Renal pelvis (tissue), 4 donors: ENCODE results near the gene ITPR2. TPM values are rescaled to one million over a fixed set of nuclear protein-coding genes. Genes with fewer than 3 reads are reported as not detected.

Experiments used
- DNase-seq: peaks from one replicate; pipeline ENCODE4 v3.0.0-alpha.2; 2013
- polyA plus RNA-seq, 3 donors: library from polyadenylated mRNA; unstranded; fragments of 120-200 nt; gene quantifications; one replicate each; pipeline ENCODE4 v1.2.1, GENCODE V29; 2013; ENCODE audit not compliant: insufficient read length in 3 of 3

The ITPR2 gene
- polyA plus RNA-seq, 3 donors = 13.7 to 18.0 (median 14.3) TPM

- no peak for DNase-seq
Observed at GRCh38 chr12:26823390-26823789, 9.6 kb downstream of the ITPR2 start.

DNA sequence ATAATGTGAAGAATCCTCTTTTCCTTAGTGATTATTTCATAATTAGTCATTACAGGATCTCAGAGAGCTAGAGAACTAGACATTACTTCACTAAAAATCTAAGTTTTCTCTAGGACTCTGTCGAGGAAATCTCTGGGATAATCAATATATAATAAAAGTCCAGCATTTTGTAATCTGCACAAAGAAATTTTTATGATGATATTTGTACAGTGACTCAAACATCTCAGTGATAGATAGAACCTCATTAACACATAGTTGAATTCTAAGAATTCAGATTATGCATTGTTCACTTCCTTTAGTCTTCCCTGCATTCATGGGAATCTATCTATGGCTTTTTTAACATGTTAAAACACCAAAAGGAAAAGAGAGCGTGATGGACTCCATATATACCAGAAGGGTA lies 11.0 kb downstream of the ITPR2 start:
- no peak for DNase-seq

GRCh38 chr12:26821212-26821701 lies 11.7 kb downstream of the ITPR2 start:
- DNase-seq = no peak

GRCh38 chr12:26818636-26819035 lies 14.4 kb downstream of the ITPR2 start:
- DNase-seq = no peak

- no peak for DNase-seq
Observed at GRCh38 chr12:26818201-26818600, 14.8 kb downstream of the ITPR2 start.

DNA sequence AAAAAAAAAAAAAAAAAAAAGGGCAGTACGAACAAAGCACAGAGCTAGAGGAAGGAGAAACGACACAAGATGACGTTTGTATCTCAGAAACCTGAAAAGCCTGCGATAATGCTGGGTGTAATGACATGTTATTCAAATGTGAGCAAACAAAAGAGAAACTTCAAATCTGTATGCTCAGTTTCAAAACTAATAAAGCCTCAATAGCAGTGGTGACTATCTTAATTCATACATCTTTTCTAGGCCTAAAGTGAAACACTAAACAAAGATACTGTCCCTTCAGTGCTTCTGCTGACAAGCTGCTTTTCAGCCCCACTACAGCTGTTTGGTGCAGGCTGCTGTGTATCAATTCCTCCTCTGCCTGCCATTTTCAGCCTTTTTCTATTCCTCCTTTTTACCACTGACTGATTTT lies 15.8 kb downstream of the ITPR2 start:
- no peak for DNase-seq

DNA sequence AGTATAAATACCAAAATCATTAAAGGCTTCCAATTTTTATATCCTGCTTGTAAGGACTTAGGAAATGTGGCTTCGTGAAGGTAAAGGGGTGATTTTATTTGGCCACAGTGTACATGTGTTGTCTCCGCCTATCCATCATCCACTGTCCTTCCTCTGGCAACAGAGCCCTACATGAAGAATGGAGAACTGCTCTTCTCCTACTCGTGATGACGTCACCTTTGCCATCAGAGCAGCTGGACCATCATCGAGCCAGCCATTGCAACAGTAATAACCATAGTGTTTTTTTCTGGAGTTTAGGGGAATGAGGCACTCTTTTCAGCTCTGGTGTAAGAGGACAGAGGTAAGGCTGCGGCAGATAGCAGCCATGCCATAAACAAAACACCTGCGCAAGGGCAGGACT lies 19.2 kb downstream of the ITPR2 start:
- DNase-seq = no peak

- no peak for DNase-seq
Observed at GRCh38 chr12:26810330-26810729, 22.7 kb downstream of the ITPR2 start.

- no peak for DNase-seq
Observed at GRCh38 chr12:26809611-26810285, 23.2 kb downstream of the ITPR2 start.

DNA sequence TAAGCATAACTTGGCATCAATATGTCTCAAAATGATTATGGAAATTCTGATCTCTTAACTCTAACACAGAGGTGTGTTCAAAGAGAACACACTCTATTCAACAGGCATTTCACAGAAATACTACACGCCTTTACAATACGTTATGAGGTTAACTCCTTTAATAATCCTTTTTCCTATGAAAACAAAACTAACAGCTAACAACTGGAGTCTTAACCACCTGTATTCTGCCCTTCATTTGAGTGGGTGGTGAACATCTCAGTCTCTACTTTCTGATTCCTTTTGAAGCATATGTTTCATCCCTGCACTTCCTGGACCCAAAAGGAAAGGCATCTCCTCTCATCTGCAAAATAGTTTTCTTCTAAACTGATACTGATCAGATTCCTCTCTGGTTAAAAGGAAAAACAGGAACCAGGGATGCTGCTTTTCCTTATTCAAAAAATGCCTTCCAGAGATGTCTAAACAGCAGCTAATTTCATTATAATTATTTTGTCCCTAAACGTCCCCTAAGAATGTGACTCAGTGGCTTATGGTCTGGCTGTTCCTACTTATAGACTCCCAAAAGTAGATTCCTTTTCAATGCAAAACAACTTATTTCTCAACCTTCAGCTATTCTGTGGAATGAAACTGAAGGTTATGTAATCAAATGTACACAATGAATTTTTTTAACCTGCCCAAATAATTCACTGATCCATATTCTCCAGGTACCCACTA lies 24.1 kb downstream of the ITPR2 start:
- DNase-seq = no peak

DNA sequence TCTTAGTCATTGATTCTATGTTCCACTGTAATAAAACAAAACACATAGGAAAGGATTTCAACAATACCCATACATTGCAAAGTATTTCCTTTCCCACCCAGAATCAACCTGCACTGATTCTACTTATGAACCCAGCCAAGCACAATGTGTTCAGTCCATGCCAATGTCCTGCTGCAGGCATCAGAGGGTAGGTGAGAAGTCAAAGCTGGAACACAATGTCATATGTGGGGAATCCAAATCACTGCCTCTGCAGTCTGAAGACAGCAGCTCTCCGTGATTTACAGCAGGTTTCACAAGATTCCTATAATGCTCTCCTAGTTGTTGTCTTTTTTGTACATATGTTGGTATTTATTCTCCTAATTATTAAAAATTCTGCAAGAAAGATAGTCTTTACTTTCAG lies 25.7 kb downstream of the ITPR2 start:
- no peak for DNase-seq

- no peak for DNase-seq
Observed at GRCh38 chr12:26806556-26806955, 26.4 kb downstream of the ITPR2 start.

DNA sequence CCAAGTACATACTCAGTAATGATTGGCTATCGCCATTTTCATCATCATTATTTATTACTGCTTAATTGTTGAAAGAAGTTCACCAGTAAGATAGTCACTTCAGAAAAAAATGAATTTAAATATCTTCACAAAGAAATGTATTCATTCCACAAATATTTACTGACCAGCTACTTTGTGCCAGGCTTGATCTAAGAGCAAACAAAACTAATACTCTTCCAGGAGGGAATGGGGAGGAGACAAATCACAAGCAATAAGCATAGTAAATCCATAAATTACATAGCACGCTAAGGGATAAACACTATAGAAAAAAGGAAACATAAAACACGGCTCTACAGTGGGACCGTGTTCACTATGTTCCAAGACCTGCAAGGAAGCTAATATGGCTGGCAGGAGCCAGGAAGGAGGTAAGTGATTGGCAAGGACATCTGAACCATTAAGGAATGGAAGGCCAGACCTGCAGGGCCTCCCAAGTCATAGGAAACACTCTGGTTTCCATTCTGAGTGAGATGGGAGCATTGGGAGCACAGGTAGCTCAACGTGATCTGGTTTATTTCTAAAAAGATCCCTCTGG lies 27.5 kb downstream of the ITPR2 start:
- DNase-seq = no peak

- DNase-seq = no peak
Observed at GRCh38 chr12:26803552-26803951, 29.4 kb downstream of the ITPR2 start.

DNA sequence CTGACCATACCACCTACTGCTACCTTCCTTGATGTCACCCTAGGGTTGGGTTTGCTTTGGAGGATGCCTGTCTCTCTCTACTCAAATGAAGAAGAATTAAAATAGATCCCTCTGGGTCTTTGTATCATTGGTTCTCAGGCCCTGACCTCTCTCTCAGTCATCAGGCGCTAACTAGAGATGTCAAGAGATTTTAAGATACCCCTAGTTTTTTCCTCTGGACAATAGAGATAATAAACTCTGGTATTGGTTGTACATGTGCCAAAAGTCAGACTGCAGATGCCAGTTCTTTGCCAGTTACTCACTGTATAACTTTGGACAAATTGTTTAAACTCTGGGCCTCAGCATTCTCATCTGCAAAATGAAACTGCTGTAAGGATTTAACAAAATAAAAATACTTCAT lies 31.5 kb downstream of the ITPR2 start:
- no peak for DNase-seq

GRCh38 chr12:26800858-26801257 lies 32.1 kb downstream of the ITPR2 start:
- no peak for DNase-seq

DNA sequence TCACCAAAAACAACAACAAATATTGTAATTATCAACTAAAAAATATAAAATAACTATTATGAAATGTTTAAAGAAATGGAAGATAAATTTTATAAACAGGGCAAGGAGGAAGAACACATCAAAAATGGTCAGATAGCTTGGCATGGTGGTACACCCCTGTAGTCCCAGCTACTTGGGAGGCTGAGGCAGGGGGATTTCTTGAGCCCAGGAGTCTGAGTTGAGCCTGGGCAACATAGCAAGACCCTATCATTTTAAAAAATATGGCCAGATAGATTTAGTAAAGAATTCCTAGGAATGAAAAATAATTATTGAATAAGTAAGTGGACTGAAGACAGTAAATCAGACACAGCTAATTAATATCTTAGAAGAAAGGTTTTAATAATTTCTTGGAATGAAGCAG lies 32.6 kb downstream of the ITPR2 start:
- DNase-seq = no peak

GRCh38 chr12:26799741-26800140 lies 33.3 kb downstream of the ITPR2 start:
- DNase-seq = no peak

DNA sequence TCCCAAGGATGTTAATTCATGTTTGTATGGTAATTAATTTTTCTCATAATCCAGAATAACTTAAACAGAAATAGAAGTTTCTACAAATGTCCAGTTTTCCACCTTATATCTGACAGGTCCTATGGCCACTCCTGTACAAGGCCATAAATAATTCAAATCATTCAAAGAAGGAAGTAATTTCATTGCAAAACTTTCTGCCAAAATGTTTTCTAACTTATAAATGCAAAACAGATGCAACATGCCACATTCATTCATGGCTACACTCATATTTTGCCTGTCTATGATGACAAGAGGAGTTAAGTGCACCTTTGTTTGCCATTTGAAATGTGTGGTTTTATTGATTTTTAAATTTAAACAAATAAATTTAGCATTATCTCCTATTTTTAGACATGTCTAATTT lies 34.4 kb downstream of the ITPR2 start:
- no peak for DNase-seq

DNA sequence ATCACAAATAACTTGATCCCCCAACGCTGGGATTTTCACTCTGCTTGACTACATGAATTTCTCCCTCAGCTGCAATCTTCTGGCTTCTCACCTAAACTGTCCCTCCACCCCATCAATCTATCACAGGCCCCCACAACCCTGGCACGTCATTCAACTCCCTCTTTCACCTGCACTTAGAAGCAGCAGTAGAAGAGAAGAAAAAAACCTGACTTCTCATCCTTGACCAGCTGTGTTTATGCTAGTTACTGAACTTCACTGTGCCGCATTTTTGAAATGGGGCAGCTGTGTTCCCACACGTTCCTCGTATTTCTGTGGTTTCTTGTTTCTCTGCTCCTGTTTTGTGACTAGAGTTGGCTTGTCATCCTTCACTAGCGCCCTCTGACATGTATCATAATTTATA lies 35.0 kb downstream of the ITPR2 start:
- DNase-seq = peak; percentile 90

- DNase-seq = no peak
Observed at GRCh38 chr12:26795910-26796309, 37.1 kb downstream of the ITPR2 start.

GRCh38 chr12:26791301-26791791 lies 41.6 kb downstream of the ITPR2 start:
- DNase-seq = no peak

GRCh38 chr12:26790645-26790994 lies 42.4 kb downstream of the ITPR2 start:
- no peak for DNase-seq
